Cardiac fibroblast (primary cell): ENCODE measurements around the gene CEP19.
A peak's percentile ranks its signal among the peaks of the same experiment; 100 is the strongest.

Source experiments
- DNase-seq, 2 donors: peaks; one replicate each; pipeline versions ENCODE4 v3.0.0 to v3.0.0-alpha.2; 2010; ENCODE audit warnings: low read depth in 2 of 2
- H3K4me3 ChIP-seq, 2 donors: replicated peaks in 1 of 2; 1 replicate in 1 of 2; 2 replicates in 1 of 2; pipeline ENCODE4 v1.5.1; 2011; ENCODE audit warnings: low read depth in 2 of 2, low read length in 2 of 2, mild to moderate bottlenecking in 2 of 2, moderate library complexity in 1 of 2
- CTCF ChIP-seq: IDR thresholded peaks from one replicate; pipeline ENCODE4 v1.5.1; 2011; ENCODE audit warnings: low read depth, mild to moderate bottlenecking, low read length, inconsistent platforms

CEP19 gene

GRCh38 chr3:196662711-196663571 lies 49.1 kb downstream of the CEP19 start:
- DNase-seq, result peak; percentile 22 to 51
- no peak for TF ChIP-seq CTCF
- H3K4me3 ChIP-seq, result no peak overlapping the region

- TF ChIP-seq CTCF, result no peak
These were observed 50.0 kb downstream of the CEP19 start for GRCh38 chr3:196662033-196662432.

GRCh38 chr3:196661400-196661799 lies 50.6 kb downstream of the CEP19 start:
- no peak for DNase-seq
- no peak for TF ChIP-seq CTCF
- H3K4me3 ChIP-seq, result no peak overlapping the region

More at GRCh38 chr3:196662033-196662432, 50.0 kb downstream of the CEP19 start:
- no peak for DNase-seq
- H3K4me3 ChIP-seq, result no peak overlapping the region

GRCh38 chr3:196660381-196661166 lies 51.5 kb downstream of the CEP19 start:
- DNase-seq, result no peak
- no peak overlapping the region for H3K4me3 ChIP-seq
- TF ChIP-seq CTCF, result no peak

- H3K4me3 ChIP-seq, result no peak overlapping the region
- DNase-seq, result no peak
- no peak for TF ChIP-seq CTCF
These were observed 52.1 kb downstream of the CEP19 start for GRCh38 chr3:196659901-196660351.
